H1 (cell line): ENCODE data around the gene LRIT2. TPM values are rescaled to one million over a fixed set of nuclear protein-coding genes. Genes with fewer than 3 reads are reported as not detected.

Source experiments
- SIN3A ChIP-seq, 2 experiments: IDR thresholded peaks in 1 of 2; conservative IDR thresholded peaks in 1 of 2; 2 replicates each; pipeline ENCODE4 v1.6.1; 2011 to 2012; ENCODE audit warnings: low read length in 2 of 2, improper control_type of control experiment in 1 of 2, low read depth in 1 of 2, mild to moderate bottlenecking in 1 of 2
- polyA plus RNA-seq, 7 experiments: library from polyadenylated mRNA; depleted of rRNA in 3 of 7; stranded (reverse) in 5 of 7; unstranded in 2 of 7; fragments of >200 nt in 5 of 7; fragments of 200-250 nt in 2 of 7; gene quantifications; 1 replicate in 5 of 7; 2 replicates in 1 of 7; 4 replicates in 1 of 7; pipeline versions ENCODE4 v1.2.1 to v1.2.3, GENCODE V29; 2011 to 2013; ENCODE audit warnings: missing spikeins in 2 of 7, mixed read lengths in 2 of 7
- total RNA-seq: library from RNA; stranded (reverse); fragmentation: NEBNext Ultra II Directional; extraction: Animal tissue kit (Norgen Biotek cat#: 25700); gene quantifications from 2 replicates; pipeline ENCODE4 v1.2.1, GENCODE V29; 2021

Gene LRIT2
- total and polyA plus RNA-seq, 2 of the 8 experiments (the other 6 are each of a cell fraction or from before 2014, with no cell fraction given) = not detected

DNA sequence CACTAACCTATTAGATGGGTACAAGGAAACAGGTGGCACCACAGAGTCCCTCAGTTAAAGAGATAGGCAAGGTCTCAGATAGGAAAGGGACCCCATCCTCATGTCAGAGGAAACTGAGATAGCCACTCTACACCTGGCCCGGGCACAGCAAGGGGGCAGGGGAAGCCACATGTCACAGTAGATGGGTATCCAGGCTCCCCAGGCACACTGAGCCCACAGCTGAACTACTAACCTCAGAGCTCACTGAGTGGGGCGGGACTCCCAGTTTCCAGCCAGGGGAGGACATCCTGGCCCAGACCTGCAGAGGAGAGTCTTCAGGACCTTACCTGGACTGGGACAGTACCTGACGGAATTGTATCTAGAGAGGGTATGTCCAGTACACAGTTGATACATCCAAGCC is 34.7 kb downstream of the LRIT2 start (continued):
- TF ChIP-seq SIN3A (conservative IDR thresholded peaks at IDR 0.05 in 1 of 2, IDR thresholded peaks at IDR 0.05 in 1 of 2; ENCODE audit: low read depth in 1 of 2, low read length in 2 of 2) = no peak
